Measurements from ENCODE around the gene EFNA5.

EFNA5 gene

GRCh38 chr5:107672211-107673038, 1.7 kb upstream of the EFNA5 start:
- peak; percentile 79 for DNase-seq (ENCODE audit: low spot score)

DNA sequence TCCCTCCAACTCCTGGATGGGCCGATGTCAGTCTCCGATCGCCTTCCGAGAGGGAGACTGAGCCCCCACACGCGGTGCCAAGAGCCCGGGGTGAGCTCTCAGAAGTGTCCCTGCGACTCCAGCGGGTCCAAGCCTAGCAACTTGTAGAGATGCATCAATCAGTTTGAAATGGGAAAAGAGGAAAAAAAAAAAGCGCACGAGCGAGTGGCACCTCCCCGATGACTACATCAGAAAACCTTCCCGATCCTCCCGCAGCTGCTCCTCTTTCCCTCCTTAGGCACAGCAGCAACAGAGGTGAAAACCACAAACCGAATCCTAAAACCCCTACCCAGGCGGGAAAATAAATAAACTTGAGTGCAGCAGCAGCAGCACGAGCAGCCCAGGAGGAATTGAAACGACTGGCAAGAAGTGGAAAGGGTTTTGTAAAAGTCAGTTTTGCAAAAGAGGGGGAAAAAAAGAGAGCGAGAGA, 1.0 kb upstream of the EFNA5 start:
- DNase-seq (ENCODE audit: low spot score), result peak; percentile 50

GRCh38 chr5:107670087-107670931, 428 bp downstream of the EFNA5 start:
- peak; percentile 32 for DNase-seq (ENCODE audit: low spot score)

GRCh38 chr5:107669096-107670031, 1.4 kb downstream of the EFNA5 start:
- DNase-seq (ENCODE audit: low spot score), result peak; percentile 32

DNA sequence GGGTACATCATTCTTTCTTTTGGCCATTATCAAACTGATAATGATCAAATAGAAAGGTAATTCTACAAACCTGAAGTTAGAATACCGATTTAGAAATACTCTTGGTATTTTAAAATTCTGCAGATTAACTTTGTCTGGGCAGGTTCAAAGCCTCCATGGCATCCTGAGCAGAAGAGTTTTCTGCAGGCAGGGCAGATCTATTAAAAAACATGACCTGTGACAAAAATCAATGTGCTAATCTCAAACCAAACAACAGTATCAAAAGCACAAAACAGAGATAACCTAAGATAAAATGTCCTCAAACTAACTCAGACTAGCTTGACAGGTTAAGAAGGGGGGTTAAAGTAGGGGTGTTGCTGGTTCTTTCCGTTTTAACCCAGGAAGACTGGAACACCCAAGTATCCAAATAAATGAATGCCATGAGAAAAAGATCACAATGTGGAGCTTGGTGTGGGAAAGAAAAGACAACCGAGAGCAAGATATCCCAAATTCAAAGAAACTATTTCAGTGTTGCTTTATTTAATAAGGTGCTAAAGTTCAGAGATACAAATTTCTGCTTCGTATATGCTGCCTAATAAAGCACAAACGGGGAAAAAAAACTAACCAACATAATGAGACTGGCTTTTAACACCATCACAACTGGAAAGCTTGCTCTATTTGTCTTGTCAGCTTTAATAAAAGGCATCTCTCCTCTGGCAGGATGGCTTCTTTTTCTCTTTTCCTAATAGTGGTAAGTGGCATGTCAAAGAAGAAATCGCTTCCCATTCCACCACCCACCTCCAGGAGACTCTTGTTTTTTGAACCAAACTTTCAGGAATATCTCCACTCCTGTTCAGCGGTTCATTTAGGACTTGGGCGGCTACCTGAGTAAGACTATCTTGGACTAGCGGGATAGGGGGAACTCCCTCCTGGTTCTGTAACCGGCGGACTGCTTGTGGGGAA, 2.3 kb downstream of the EFNA5 start:
- peak; percentile 3 for DNase-seq (ENCODE audit: low spot score)

DNA sequence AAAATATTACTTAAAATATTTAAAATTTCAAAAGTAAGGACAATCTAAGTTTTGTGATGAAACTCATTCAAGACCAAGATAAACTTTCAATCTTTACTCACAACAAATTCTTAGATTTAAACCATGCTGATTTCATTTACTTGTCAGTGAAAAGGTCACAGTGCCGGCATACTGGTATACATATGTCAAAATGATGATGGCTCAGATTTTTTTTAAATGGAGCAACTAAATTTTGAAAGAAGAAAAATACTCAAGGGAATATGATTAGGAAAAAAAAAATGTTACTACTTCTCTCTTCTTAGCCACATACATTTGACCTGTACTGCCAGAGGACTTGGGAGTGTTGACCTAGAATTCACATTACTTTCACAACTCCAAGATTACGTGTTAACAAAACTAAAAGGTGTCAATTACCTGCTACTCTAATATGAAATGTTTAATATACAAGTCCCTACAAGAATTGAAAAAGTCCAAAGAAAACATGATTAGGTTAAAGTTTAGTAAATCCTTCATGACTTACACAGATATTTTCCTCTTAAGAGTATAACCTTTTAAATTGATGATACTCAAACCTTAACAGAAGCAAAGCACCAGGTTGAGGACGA, 4.6 kb downstream of the EFNA5 start:
- no peak for DNase-seq (ENCODE audit: low spot score)

GRCh38 chr5:107665036-107665570, 5.6 kb downstream of the EFNA5 start:
- no peak for DNase-seq (ENCODE audit: low spot score)

GRCh38 chr5:107663697-107664096, 7.0 kb downstream of the EFNA5 start:
- no peak for DNase-seq (ENCODE audit: low spot score)

DNA sequence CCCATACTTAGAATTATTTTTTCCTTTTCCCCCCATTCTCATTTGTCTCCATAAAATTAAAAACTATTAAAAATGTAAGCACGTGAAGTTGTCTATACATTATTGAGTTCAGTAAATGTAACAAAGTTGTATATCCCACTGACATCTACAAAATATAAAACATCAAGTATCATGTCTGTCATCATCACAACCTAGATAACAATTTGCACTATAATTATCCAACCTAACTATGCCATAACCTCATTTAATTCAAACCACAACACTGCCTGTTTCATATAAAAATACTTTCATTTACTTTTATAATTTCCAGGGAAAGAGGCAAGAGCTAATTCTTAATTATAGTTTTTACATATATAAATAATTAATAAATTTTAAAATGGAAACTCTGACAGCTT, 9.1 kb downstream of the EFNA5 start:
- no peak for DNase-seq (ENCODE audit: low spot score)

DNA sequence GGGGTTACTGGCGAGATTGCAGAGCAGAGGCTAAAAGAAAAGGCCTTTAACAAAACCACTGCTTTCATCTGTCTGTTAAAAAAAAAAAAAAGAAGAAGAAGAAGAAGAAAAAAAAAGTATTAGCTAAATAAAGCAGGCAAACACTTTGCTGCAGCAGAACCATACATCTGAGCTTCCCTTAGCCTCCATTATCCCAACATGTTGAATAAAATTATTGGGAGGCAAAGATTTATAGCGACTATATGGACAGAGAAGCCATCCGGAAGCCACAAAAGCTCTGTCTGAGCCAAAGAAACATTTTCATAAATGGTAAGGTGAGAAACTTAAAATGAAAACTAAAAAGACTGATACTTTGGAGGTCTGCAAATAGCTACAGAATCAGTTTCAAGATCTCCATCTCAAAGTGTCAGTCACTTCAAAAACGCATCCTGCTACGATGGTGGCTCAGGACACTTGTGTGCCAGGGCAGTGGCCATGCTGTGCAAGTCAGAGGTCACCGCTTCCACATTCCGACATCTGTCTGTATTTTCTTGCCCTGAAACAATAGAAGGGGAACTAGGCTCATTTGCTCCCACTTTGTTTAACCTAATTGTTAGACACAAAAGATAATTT, 9.6 kb downstream of the EFNA5 start:
- no peak for DNase-seq (ENCODE audit: low spot score)

- DNase-seq (ENCODE audit: low spot score), result no peak
These were observed 12.2 kb downstream of the EFNA5 start for GRCh38 chr5:107658528-107658927.

DNA sequence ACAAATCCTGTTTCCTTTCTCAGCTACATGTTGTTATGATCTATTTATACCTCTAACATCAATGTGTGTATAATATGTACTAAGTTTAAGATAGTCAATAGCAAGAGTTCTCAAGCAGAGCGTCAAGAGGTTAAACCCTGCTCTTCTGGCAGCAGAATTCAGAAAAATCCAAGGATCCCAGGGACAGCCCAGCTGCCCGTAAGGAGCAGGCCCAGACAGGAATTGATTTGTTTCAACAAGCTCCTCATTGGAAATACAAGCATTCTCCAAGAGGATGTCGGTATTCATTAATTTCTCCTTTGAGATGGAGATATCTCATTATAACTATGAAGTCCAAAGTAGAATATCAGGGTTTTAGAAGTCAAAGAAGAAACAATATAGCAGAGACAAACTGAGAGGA, 14.9 kb downstream of the EFNA5 start:
- DNase-seq (ENCODE audit: low spot score), result no peak

GRCh38 chr5:107654827-107655226, 15.9 kb downstream of the EFNA5 start:
- no peak for DNase-seq (ENCODE audit: low spot score)

- no peak for DNase-seq (ENCODE audit: low spot score)
These were observed 17.1 kb downstream of the EFNA5 start for GRCh38 chr5:107653685-107654084.

GRCh38 chr5:107652839-107653607, 17.7 kb downstream of the EFNA5 start:
- DNase-seq (ENCODE audit: low spot score), result no peak

- DNase-seq (ENCODE audit: low spot score), result no peak
These were observed 18.3 kb downstream of the EFNA5 start for GRCh38 chr5:107652408-107652807.

- no peak for DNase-seq (ENCODE audit: low spot score)
These were observed 19.4 kb downstream of the EFNA5 start for GRCh38 chr5:107651325-107651724.

GRCh38 chr5:107646418-107646817, 24.3 kb downstream of the EFNA5 start:
- DNase-seq (ENCODE audit: low spot score), result no peak

DNA sequence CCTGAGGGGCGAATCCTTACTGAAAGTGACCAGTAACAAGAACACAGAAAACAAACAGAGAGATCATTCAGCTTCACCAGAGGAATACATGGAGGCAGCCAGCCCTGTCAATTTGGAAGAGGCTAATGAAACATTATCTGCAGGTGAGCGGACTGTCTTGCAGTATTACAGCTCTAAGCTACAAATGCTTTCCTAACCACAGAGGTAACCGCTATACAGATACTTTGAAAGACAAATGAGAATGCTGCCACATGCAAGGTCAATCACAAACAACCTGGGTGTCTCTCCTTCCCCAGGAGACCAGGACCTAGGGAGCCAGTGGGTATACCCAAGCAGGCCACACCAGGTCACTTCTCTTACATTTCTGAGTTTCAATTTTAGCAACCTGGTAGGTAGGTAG, 30.2 kb downstream of the EFNA5 start:
- DNase-seq (ENCODE audit: low spot score), result no peak
